HL-60 (cell line): ENCODE data around the gene LARP1.

Experiments used
- DNase-seq, 2 experiments: peaks; one replicate each; pipeline ENCODE4 v3.0.0-alpha.2; 2010 to 2020; ENCODE audit warnings: low read depth in 1 of 2, low spot score in 1 of 2
- H3K27ac ChIP-seq: fragments of 250-450 bp; sonication (Bioruptor Pico); replicated peaks from 2 replicates; pipeline ENCODE4 v1.5.1; 2020; ENCODE audit warnings: mild to moderate bottlenecking, moderate library complexity
- H3K27me3 ChIP-seq: fragments of 250-450 bp; sonication (Bioruptor Pico); 2 replicates; pipeline ENCODE4 v1.5.1; 2021; ENCODE audit warnings: mild to moderate bottlenecking, moderate library complexity; ENCODE audit not compliant: insufficient read depth, poor library complexity, severe bottlenecking
- H3K4me3 ChIP-seq: replicated peaks from 2 replicates; pipeline ENCODE4 v1.5.1; 2011; ENCODE audit warnings: mild to moderate bottlenecking, control low read depth, low read length; ENCODE audit not compliant: insufficient read depth
- CTCF ChIP-seq: IDR thresholded peaks from one replicate; pipeline ENCODE4 v1.5.1; 2011; ENCODE audit warnings: low read length, control low read depth, inconsistent platforms; ENCODE audit not compliant: insufficient read depth
- GABPA ChIP-seq: IDR thresholded peaks from 2 replicates; pipeline ENCODE4 v1.6.1; 2012; ENCODE audit warnings: low read depth
- POLR2AphosphoS5 ChIP-seq: IDR thresholded peaks from 2 replicates; pipeline ENCODE4 v1.6.1; 2012; ENCODE audit warnings: low read depth
- REST ChIP-seq: IDR thresholded peaks from 2 replicates; pipeline ENCODE4 v1.6.1; 2012; ENCODE audit warnings: low read depth; ENCODE audit not compliant: insufficient replicate concordance
- SPI1 ChIP-seq: IDR thresholded peaks from 2 replicates; pipeline ENCODE4 v1.6.1; 2012; ENCODE audit warnings: low read depth, mild to moderate bottlenecking, borderline replicate concordance

The LARP1 gene

GRCh38 chr5:154713615-154714125 is 41.5 kb upstream of the LARP1 start:
- Histone ChIP-seq H3K27ac (no peak overlapping the region), H3K27me3 (no peaks in the 10 kb centered on the region), H3K4me3 (no peak overlapping the region)
- TF ChIP-seq GABPA (no peak), REST (no peak), SPI1 (no peak), CTCF (no peak), POLR2AphosphoS5 (no peak)
- DNase-seq: no peak

GRCh38 chr5:154714266-154714986 is 40.8 kb upstream of the LARP1 start:
- Histone ChIP-seq H3K27me3 (no peaks in the 10 kb centered on the region), H3K4me3 (no peak overlapping the region), H3K27ac (no peak overlapping the region)
- TF ChIP-seq CTCF: no peak
- TF ChIP-seq SPI1: peak; percentile 23; the same call in 1 of the 2 replicates
- peak; percentile 7 to 14 for DNase-seq

- DNase-seq: no peak
- Histone ChIP-seq H3K27ac (no peak overlapping the region), H3K4me3 (no peak overlapping the region), H3K27me3 (no peaks in the 10 kb centered on the region)
- no peak for TF ChIP-seq GABPA
- no peak for TF ChIP-seq REST
- TF ChIP-seq SPI1: no peak
- TF ChIP-seq CTCF: no peak
- no peak for TF ChIP-seq POLR2AphosphoS5
Measured at GRCh38 chr5:154721481-154722058, 33.6 kb upstream of the LARP1 start.
